Brain microvascular endothelial cell (primary cell): Measurements from ENCODE around the gene MYCN.

Source experiments
- DNase-seq: peaks from one replicate; pipeline ENCODE4 v3.0.0-alpha.2; 2020
- H3K27ac ChIP-seq: fragments of 250-450 bp; sonication (Bioruptor Pico); 2 replicates; pipeline ENCODE4 v1.5.1; 2020; ENCODE audit warnings: mild to moderate bottlenecking, moderate library complexity
- H3K27me3 ChIP-seq: fragments of 250-450 bp; sonication (Bioruptor Pico); replicated peaks from 2 replicates; pipeline ENCODE4 v1.5.1; 2020; ENCODE audit warnings: mild to moderate bottlenecking
- H3K36me3 ChIP-seq: fragments of 250-450 bp; sonication (Bioruptor Pico); replicated peaks from 2 replicates; pipeline ENCODE4 v1.5.1; 2020; ENCODE audit warnings: mild to moderate bottlenecking
- H3K4me3 ChIP-seq: 2 replicates; pipeline ENCODE4 v1.5.1; 2011; ENCODE audit warnings: low read depth, mild to moderate bottlenecking, control low read depth, low read length, moderate library complexity
- CTCF ChIP-seq: IDR thresholded peaks from 2 replicates; pipeline ENCODE4 v1.5.1; 2011; ENCODE audit warnings: low read depth, mild to moderate bottlenecking, moderate library complexity, low read length, control low read depth, inconsistent platforms; ENCODE audit errors: missing control alignments
- in situ Hi-C: cut with HindIII; loops from 2 replicates; pipeline ENCODE4 v1.10.0; 2017; ENCODE audit warnings: low sequenced_read_pairs, low pct_ligation_motif_present

MYCN gene

DNA sequence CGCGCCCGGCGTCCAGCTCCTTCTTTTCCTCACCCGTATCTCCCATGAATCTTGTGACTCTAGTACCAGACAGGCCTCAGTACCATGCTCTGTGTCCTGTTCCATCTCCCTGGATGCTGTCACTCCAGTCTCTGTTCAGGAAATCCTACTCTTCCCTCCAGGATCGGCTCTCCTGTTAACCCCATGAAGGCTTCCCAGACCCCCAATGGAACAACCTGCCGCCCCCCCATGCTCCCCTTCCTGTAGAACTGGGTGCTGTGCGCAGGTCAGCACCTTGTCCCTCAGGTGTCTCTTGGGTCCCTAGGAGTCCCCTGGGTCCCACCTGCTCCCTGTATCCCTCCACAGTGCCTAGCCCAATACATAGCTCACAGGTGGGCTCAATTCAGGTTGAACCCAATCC lies 41.3 kb downstream of the MYCN start:
- H3K36me3 ChIP-seq, result no peaks in the 10 kb centered on the region
- in situ Hi-C loops, result no loop called here
- no peaks in the 10 kb centered on the region for H3K27me3 ChIP-seq
- TF ChIP-seq CTCF, result no peak
- H3K4me3 ChIP-seq, result no peak overlapping the region
- DNase-seq, result no peak
- no peak overlapping the region for H3K27ac ChIP-seq

DNA sequence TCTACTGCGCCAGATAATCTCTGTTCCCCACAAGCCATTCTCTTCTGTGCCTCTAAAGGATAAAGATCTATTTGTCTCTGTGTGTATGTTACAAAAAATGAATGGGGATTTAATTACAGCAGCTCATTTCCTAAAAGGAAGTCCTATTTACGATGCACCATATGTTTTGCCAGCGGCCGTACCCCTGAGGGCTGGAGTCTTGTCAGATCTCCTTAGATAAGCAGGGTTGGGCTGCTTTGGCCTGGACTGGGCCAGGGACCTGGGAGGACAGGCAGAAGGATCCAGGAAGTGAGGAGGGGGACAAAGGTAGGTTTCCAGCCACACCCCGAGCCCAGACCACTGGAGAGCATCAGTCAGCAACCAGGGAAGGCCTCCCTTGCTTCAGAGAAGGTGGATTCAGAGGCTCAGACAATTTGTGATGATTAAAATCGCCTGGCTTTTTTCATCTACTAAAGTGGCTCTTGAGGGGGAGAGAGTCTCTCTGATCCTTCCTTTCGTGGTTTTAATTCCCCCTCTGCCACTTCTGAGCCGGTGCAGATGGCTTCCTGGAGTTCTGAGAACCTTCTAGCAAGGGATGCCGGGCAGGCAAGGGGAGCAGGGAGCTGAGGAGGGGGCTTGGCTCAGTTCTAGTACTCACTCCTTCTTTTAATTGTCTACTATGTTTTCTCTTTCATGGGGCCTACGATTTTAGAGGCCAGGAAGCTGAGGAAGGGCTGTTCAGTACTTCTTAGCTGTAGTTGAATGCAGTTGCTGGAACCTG lies 42.1 kb downstream of the MYCN start:
- H3K36me3 ChIP-seq, result no peaks in the 10 kb centered on the region
- in situ Hi-C loops, result no loop called here
- no peak for DNase-seq
- no peak overlapping the region for H3K4me3 ChIP-seq
- H3K27ac ChIP-seq, result no peak overlapping the region
- no peak for TF ChIP-seq CTCF
- H3K27me3 ChIP-seq, result no peaks in the 10 kb centered on the region

GRCh38 chr2:15983496-15983895 lies 43.1 kb downstream of the MYCN start:
- TF ChIP-seq CTCF, result no peak
- Histone ChIP-seq H3K27me3 (no peaks in the 10 kb centered on the region), H3K27ac (no peak overlapping the region), H3K36me3 (no peaks in the 10 kb centered on the region), H3K4me3 (no peak overlapping the region)
- DNase-seq, result no peak
- in situ Hi-C loops, result no loop called here

GRCh38 chr2:15984368-15985255 lies 44.3 kb downstream of the MYCN start:
- H3K36me3 ChIP-seq, result no peaks in the 10 kb centered on the region
- H3K4me3 ChIP-seq, result no peak overlapping the region
- no peak for TF ChIP-seq CTCF
- in situ Hi-C loops, result no loop called here
- H3K27ac ChIP-seq, result no peak overlapping the region
- no peak for DNase-seq
- no peaks in the 10 kb centered on the region for H3K27me3 ChIP-seq

GRCh38 chr2:15985531-15985930 lies 45.2 kb downstream of the MYCN start:
- no peaks in the 10 kb centered on the region for H3K36me3 ChIP-seq
- no peaks in the 10 kb centered on the region for H3K27me3 ChIP-seq
- TF ChIP-seq CTCF, result no peak
- H3K4me3 ChIP-seq, result no peak overlapping the region
- in situ Hi-C loops, result no loop called here
- no peak overlapping the region for H3K27ac ChIP-seq
- no peak for DNase-seq
